Jurkat, Clone E6-1 (cell line): ENCODE results near the gene PTPN6.

Experiments used
- DNase-seq: peaks from one replicate; pipeline ENCODE4 v3.0.0-alpha.2; 2011; ENCODE audit warnings: low read depth, low spot score
- H3K4me3 ChIP-seq: 2 replicates; pipeline ENCODE4 v1.5.1; 2011; ENCODE audit warnings: mild to moderate bottlenecking, low read length, control low read depth, moderate library complexity

The PTPN6 gene

GRCh38 chr12:6981152-6982052 lies 30.2 kb downstream of the PTPN6 start:
- no peak overlapping the region for H3K4me3 ChIP-seq

GRCh38 chr12:6982532-6982931 lies 31.4 kb downstream of the PTPN6 start:
- DNase-seq = no peak

More at GRCh38 chr12:6981152-6982052, 30.2 kb downstream of the PTPN6 start:
- no peak for DNase-seq

GRCh38 chr12:6987956-6988553 lies 36.9 kb downstream of the PTPN6 start:
- DNase-seq = no peak
- H3K4me3 ChIP-seq = no peak overlapping the region

More at GRCh38 chr12:6982532-6982931, 31.4 kb downstream of the PTPN6 start:
- H3K4me3 ChIP-seq = no peak overlapping the region

GRCh38 chr12:6996040-6996441 lies 44.9 kb downstream of the PTPN6 start:
- H3K4me3 ChIP-seq = no peak overlapping the region
- no peak for DNase-seq

- DNase-seq = no peak
- no peak overlapping the region for H3K4me3 ChIP-seq
Observed at GRCh38 chr12:6998715-6999451, 47.7 kb downstream of the PTPN6 start.

- DNase-seq = no peak
- H3K4me3 ChIP-seq = no peak overlapping the region
Observed at GRCh38 chr12:7001921-7002591, 50.9 kb downstream of the PTPN6 start.

GRCh38 chr12:7004287-7004803 lies 53.2 kb downstream of the PTPN6 start:
- no peak for DNase-seq
- H3K4me3 ChIP-seq = no peak overlapping the region

- no peak overlapping the region for H3K4me3 ChIP-seq
- no peak for DNase-seq
Observed at GRCh38 chr12:7004840-7005239, 53.7 kb downstream of the PTPN6 start.

- no peak for DNase-seq
- H3K4me3 ChIP-seq = no peak overlapping the region
Observed at GRCh38 chr12:7005311-7005710, 54.2 kb downstream of the PTPN6 start.

GRCh38 chr12:7006639-7007038 lies 55.5 kb downstream of the PTPN6 start:
- H3K4me3 ChIP-seq = no peak overlapping the region
- DNase-seq = no peak

- no peak for DNase-seq
- H3K4me3 ChIP-seq = no peak overlapping the region
Observed at GRCh38 chr12:7008864-7009263, 57.7 kb downstream of the PTPN6 start.

- H3K4me3 ChIP-seq = no peak overlapping the region
- DNase-seq = no peak
Observed at GRCh38 chr12:7009512-7009911, 58.4 kb downstream of the PTPN6 start.
